Astrocyte of the cerebellum (primary cell): ENCODE measurements around the gene GOLM1.
"Not testable (repeated sequence)": the region's sequence is repeated elsewhere in the genome, so short reads cannot be mapped to it uniquely, and the experiment has no call there.

Experiments
- DNase-seq: peaks from one replicate; pipeline ENCODE4 v3.0.0-alpha.2; 2011; ENCODE audit warnings: low read depth
- H3K4me3 ChIP-seq: 2 replicates; pipeline ENCODE4 v1.5.1; 2011; ENCODE audit warnings: mild to moderate bottlenecking, low read depth, low read length, moderate library complexity
- in situ Hi-C: cut with HindIII; loops from 2 replicates; pipeline ENCODE4 v1.10.0; 2017; ENCODE audit warnings: low sequenced_read_pairs
- TF ChIP-seq, protein P1 (sequence below): IDR thresholded peaks from 2 replicates; pipeline ENCODE4 v1.5.1; 2012; ENCODE audit warnings: low read length, low read depth, moderate library complexity, mild to moderate bottlenecking; ENCODE audit errors: missing control alignments

Gene GOLM1, protein sequence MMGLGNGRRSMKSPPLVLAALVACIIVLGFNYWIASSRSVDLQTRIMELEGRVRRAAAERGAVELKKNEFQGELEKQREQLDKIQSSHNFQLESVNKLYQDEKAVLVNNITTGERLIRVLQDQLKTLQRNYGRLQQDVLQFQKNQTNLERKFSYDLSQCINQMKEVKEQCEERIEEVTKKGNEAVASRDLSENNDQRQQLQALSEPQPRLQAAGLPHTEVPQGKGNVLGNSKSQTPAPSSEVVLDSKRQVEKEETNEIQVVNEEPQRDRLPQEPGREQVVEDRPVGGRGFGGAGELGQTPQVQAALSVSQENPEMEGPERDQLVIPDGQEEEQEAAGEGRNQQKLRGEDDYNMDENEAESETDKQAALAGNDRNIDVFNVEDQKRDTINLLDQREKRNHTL

DNA sequence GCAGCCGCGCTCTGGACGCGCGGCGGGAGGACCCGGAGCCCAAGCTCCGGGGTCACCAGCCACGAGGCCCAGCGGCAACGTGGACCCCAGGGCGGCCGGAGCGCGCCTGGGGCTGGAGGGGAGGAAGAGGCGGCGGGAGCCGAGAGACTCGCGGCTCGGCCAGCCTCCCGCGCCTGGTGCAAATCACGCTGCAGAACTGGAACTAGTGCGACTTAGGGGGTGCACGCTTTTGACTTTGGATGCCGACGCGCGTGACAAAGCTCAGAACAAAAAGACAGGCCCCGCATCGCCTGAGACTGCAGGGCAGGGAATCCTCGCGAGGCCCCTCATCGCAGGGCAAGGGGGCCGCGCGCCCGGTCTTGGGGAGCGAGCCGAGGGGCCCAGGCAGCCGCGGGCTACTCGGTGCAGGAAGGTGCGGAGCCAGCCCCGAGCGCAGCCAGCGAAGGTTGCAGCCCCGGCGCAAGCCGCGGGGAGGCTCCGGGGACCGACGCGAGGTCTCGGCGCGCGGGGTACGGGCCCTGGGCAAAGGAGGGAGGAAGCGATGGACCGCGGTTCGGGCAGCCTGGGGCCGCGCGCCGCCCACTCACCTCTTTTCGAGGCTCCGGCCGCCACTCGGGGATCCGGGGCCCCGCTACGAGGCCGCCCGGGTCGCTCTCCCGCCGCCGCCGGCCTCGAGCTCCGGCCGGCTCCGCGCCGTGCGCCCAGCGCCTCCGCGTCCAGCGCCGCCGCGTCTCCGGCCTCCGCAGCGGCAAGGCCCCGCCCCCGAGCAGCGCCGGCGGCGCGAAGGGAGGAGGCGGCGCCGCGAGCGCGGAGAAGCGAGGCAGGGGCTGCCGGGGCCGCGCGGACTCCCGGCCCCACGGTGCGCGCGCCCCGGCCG is at the start of gene GOLM1:
GOLM1 (minus strand) TSS at position 735 of the 877 bp plus-strand sequence. CDS start 20,238 bp downstream, outside the sequence.
- no peak for DNase-seq
- in situ Hi-C loops = no loop called here
- H3K4me3 ChIP-seq = peak within 1 kb of the TSS; percentile 80
- TF ChIP-seq, protein P1, sequence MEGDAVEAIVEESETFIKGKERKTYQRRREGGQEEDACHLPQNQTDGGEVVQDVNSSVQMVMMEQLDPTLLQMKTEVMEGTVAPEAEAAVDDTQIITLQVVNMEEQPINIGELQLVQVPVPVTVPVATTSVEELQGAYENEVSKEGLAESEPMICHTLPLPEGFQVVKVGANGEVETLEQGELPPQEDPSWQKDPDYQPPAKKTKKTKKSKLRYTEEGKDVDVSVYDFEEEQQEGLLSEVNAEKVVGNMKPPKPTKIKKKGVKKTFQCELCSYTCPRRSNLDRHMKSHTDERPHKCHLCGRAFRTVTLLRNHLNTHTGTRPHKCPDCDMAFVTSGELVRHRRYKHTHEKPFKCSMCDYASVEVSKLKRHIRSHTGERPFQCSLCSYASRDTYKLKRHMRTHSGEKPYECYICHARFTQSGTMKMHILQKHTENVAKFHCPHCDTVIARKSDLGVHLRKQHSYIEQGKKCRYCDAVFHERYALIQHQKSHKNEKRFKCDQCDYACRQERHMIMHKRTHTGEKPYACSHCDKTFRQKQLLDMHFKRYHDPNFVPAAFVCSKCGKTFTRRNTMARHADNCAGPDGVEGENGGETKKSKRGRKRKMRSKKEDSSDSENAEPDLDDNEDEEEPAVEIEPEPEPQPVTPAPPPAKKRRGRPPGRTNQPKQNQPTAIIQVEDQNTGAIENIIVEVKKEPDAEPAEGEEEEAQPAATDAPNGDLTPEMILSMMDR = peak; percentile 28

DNA sequence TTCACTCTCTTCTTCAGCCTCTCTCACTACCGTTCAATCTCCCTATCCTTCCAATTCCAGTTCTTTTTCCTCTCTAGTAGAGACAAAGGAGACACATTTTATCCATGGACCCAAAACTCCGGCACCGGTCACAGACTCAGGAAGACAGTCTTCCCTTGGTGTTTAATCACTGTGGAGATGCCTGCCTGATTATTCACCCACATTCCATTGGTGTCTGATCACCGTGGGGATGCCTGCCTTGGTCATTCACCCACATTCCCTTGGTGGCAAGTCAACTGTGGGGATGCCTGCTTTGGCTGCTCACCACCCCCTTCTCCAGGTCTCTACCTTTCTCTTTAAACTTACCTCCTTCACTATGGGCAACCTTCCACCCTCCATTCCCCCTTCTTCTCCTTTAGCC is 47.3 kb upstream of the GOLM1 start:
- H3K4me3 ChIP-seq, DNase-seq, in situ Hi-C loops: not testable (repeated sequence)

DNA sequence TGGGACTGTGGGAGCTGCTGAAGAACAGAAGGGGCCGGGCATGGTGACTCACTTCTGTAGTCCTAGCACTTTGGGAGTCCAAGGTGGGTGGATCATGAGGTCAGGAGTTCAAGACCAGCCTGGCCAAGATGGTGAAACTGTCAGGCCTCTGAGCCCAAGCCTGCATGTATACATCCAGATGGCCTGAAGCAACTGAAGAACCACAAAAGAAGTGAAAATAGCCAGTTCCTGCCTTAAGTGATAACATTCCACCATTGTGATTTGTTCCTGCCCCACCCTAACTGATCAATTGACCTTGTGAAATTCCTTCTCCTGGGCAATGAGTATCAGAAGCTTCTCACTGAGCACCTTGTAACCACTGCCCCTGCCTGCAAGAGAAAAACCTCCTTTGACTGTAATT is 46.6 kb upstream of the GOLM1 start:
- in situ Hi-C loops, H3K4me3 ChIP-seq, DNase-seq: not testable (repeated sequence)

DNA sequence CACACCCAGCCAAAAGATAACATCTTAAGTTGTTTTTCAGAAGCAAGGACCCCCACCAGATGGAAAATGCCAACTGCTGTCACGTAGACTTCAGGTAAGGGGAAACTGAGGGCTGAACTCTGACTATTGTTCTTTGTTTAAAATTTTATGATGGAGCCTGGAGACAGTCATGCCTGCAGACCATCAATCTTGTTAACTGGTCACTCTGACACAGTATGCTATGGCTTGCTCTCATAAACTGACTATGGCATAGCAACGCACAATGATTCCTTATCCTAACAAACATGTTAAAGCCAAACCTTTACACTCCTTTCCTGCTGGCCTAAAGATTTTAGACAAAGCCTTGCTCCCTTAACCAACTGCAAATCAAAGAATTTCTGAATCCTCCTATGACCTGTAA is 43.6 kb upstream of the GOLM1 start:
- TF ChIP-seq, protein P1 = no peak
- in situ Hi-C loops = no loop called here
- no peak for DNase-seq
- no peak overlapping the region for H3K4me3 ChIP-seq

DNA sequence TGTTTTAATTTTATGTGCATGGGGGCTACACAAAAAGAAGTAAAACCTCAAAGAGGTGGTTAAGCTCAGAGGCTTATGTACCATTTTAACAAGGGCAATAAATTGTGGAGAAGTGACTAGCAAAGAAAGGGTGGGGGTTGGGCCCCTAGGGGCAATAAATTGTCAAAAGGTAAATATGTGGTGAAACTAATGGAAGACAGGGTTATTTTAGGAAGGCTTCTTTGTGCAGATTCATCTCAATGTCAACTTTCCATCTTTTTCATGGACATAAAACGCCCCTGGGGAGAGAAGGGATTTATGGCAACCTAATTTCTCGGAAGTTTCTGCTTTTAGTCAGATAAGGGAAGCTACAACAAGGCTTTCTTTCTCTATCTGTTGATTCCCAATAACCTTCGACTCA is 42.5 kb upstream of the GOLM1 start:
- TF ChIP-seq, protein P1 = no peak

DNA sequence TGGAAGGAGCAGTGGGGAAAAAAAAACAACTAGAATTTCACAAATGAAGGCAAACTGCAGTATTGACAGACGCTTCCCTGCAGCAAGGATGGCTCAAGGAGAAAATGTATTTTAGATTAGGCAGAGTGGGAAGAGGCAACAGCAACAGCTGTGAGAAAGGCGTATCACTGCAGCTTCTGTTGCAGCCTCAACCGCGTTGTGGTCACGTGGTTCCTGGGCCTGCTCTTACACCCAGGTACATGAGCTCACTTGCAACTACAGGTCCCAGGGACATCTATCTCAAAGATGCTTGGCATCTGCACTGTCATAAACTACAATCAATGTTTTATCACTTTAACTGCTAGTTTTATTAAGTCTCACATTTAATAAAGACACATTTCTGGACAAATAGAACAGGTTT is 36.0 kb upstream of the GOLM1 start:
- no peak for DNase-seq
- TF ChIP-seq, protein P1 = no peak

More for the DNA sequence above, 42.5 kb upstream of the GOLM1 start:
- in situ Hi-C loops = no loop called here
- DNase-seq = no peak
- no peak overlapping the region for H3K4me3 ChIP-seq

DNA sequence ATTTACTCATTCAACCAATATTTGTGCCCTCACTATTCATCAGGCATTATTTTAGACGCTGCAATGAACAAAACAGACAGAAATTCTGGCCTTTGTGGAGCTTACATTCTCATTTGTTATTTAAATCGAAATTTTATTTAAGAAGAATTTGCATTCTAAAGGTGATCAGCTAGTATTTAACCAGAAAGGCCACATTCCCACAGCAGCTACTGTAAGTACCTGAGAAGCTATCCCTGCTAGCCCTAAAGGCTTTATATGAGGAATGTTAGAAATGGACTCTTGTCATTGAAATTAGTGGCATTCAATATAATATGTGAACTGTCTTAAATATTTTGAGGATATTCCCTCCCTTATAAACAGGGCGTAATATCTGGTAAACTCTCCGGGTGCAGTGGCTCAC is 35.0 kb upstream of the GOLM1 start:
- no peak for DNase-seq
- TF ChIP-seq, protein P1 = no peak
- H3K4me3 ChIP-seq = no peak overlapping the region
- in situ Hi-C loops = no loop called here

More for the DNA sequence above, 36.0 kb upstream of the GOLM1 start:
- in situ Hi-C loops = no loop called here
- H3K4me3 ChIP-seq = no peak overlapping the region
